Gastroesophageal sphincter (tissue), 3 donors: ENCODE data around the gene SOX6.

Experiments
- CTCF ChIP-seq, 4 experiments: fragments of 200-600 bp in 2 of 4; fragments of 450-650 bp in 2 of 4; sonication (generic) in 1 of 4; IDR thresholded peaks; one replicate each; pipeline ENCODE4 v1.5.1; 2017 to 2019; ENCODE audit warnings: antibody characterized with exemption in 4 of 4, mild to moderate bottlenecking in 2 of 4, moderate library complexity in 2 of 4
- POLR2A ChIP-seq, 2 donors: fragments of 450-650 bp; IDR thresholded peaks; one replicate each; pipeline ENCODE4 v1.6.1; 2017; ENCODE audit warnings: antibody characterized with exemption in 2 of 2, mild to moderate bottlenecking in 2 of 2, moderate library complexity in 1 of 2
- POLR2AphosphoS5 ChIP-seq: sonication (generic); formaldehyde crosslinking; IDR thresholded peaks from one replicate; pipeline ENCODE4 v1.6.1; 2017; ENCODE audit warnings: antibody characterized with exemption

GRCh38 chr11:16028419-16028818 is 327.9 kb downstream of the SOX6 start:
- TF ChIP-seq POLR2AphosphoS5 = no peak
- no peak for TF ChIP-seq CTCF (IDR thresholded peaks at IDR 0.05)
- no peak for TF ChIP-seq POLR2A (IDR thresholded peaks at IDR 0.05)
